ENCODE data around the gene TBC1D20. TPM values are rescaled to one million over a fixed set of nuclear protein-coding genes. Genes with fewer than 3 reads are reported as not detected.

The TBC1D20 gene
- total and polyA plus RNA-seq, 2 donors = 14.4 to 16.2 TPM

GRCh38 chr20:407953-408842 is 54.1 kb downstream of the TBC1D20 start, which contains the start of gene RBCK1:
TSS of gene RBCK1 (plus strand) at chr20:408299. CDS start at chr20:408758, 459 bp downstream.
- H3K4me1 ChIP-seq (ENCODE audit: control insufficient read depth in 2 of 2, insufficient read depth in 2 of 2, low read length in 2 of 2) = peaks cover 25 to 28% of the 10 kb centered on the region in 2 donors
- DNase-seq (ENCODE audit: low read depth in 6 of 9, low spot score in 9 of 9) = peak in 8 of 9 donors; percentile 71 to 95 (median 85)
- H3K27me3 ChIP-seq (ENCODE audit: control insufficient read depth in 2 of 2, insufficient read depth in 1 of 2, low read length in 1 of 2) = no peaks in the 10 kb centered on the region
- H3K4me3 ChIP-seq (ENCODE audit: low read length in 2 of 2) = peak within 1 kb of the TSS; percentile 98
- peak within 1 kb of the TSS; percentile 92 to 98 for H3K27ac ChIP-seq (ENCODE audit: low read depth in 1 of 2, low read length in 1 of 2)
- under 1% methylated on average over 77 of the region's 87 CpGs for WGBS
- H3K36me3 ChIP-seq (ENCODE audit: control insufficient read depth in 2 of 2, insufficient read depth in 2 of 2, low read length in 1 of 2) = peaks cover 12 to 19% of the 10 kb centered on the region in 2 donors
- H3K9me3 ChIP-seq (ENCODE audit: control insufficient read depth in 2 of 2, insufficient read depth in 1 of 2, low read length in 1 of 2) = peaks cover 1 to 5% of the 10 kb centered on the region in 2 donors

- Histone ChIP-seq H3K27me3 (ENCODE audit: control insufficient read depth in 2 of 2, insufficient read depth in 1 of 2, low read length in 1 of 2) (no peaks in the 10 kb centered on the region), H3K4me3 (ENCODE audit: low read length in 2 of 2) (peak overlapping the region; percentile 54 to 98), H3K9me3 (ENCODE audit: control insufficient read depth in 2 of 2, insufficient read depth in 1 of 2, low read length in 1 of 2) (peaks cover 1 to 6% of the 10 kb centered on the region in 2 donors), H3K36me3 (ENCODE audit: control insufficient read depth in 2 of 2, insufficient read depth in 2 of 2, low read length in 1 of 2) (peaks cover 12 to 19% of the 10 kb centered on the region in 2 donors), H3K27ac (ENCODE audit: low read depth in 1 of 2, low read length in 1 of 2) (peak overlapping the region; percentile 55 to 77), H3K4me1 (ENCODE audit: control insufficient read depth in 2 of 2, insufficient read depth in 2 of 2, low read length in 2 of 2) (peaks cover 32 to 35% of the 10 kb centered on the region in 2 donors)
- peak in 5 of 9 donors; percentile 48 to 69 (median 59) for DNase-seq (ENCODE audit: low read depth in 6 of 9, low spot score in 9 of 9)
- 11% methylated on average over 45 of the region's 45 CpGs for WGBS
Measured at GRCh38 chr20:407133-407952, 55.0 kb downstream of the TBC1D20 start.

GRCh38 chr20:406200-407132 is 55.9 kb downstream of the TBC1D20 start:
- H3K4me3 ChIP-seq (ENCODE audit: low read length in 2 of 2) = no peak overlapping the region
- H3K27me3 ChIP-seq (ENCODE audit: control insufficient read depth in 2 of 2, insufficient read depth in 1 of 2, low read length in 1 of 2) = no peaks in the 10 kb centered on the region
- WGBS = 93% methylated on average over 9 of the region's 9 CpGs
- H3K9me3 ChIP-seq (ENCODE audit: control insufficient read depth in 2 of 2, insufficient read depth in 1 of 2, low read length in 1 of 2) = peaks cover 0 to 6% of the 10 kb centered on the region in 2 donors
- no peak for DNase-seq (ENCODE audit: low read depth in 6 of 9, low spot score in 9 of 9)
- H3K27ac ChIP-seq (ENCODE audit: low read depth in 1 of 2, low read length in 1 of 2) = no peak overlapping the region
- peaks cover 39 to 44% of the 10 kb centered on the region in 2 donors for H3K4me1 ChIP-seq (ENCODE audit: control insufficient read depth in 2 of 2, insufficient read depth in 2 of 2, low read length in 2 of 2)
- peaks cover 8 to 13% of the 10 kb centered on the region in 2 donors for H3K36me3 ChIP-seq (ENCODE audit: control insufficient read depth in 2 of 2, insufficient read depth in 2 of 2, low read length in 1 of 2)

GRCh38 chr20:404088-404487 is 58.2 kb downstream of the TBC1D20 start:
- no peak overlapping the region for H3K4me3 ChIP-seq (ENCODE audit: low read length in 2 of 2)
- WGBS = 88% methylated on average over 4 of the region's 4 CpGs
- H3K9me3 ChIP-seq (ENCODE audit: control insufficient read depth in 2 of 2, insufficient read depth in 1 of 2, low read length in 1 of 2) = peaks cover 0 to 6% of the 10 kb centered on the region in 2 donors
- DNase-seq (ENCODE audit: low read depth in 6 of 9, low spot score in 9 of 9) = no peak
- peaks cover 35 to 49% of the 10 kb centered on the region in 2 donors for H3K4me1 ChIP-seq (ENCODE audit: control insufficient read depth in 2 of 2, insufficient read depth in 2 of 2, low read length in 2 of 2)
- peak overlapping the region in 1 of 2 donors; percentile 20 for H3K27ac ChIP-seq (ENCODE audit: low read depth in 1 of 2, low read length in 1 of 2)
- H3K36me3 ChIP-seq (ENCODE audit: control insufficient read depth in 2 of 2, insufficient read depth in 2 of 2, low read length in 1 of 2) = no peaks in the 10 kb centered on the region
- no peaks in the 10 kb centered on the region for H3K27me3 ChIP-seq (ENCODE audit: control insufficient read depth in 2 of 2, insufficient read depth in 1 of 2, low read length in 1 of 2)

GRCh38 chr20:403582-403957 is 58.8 kb downstream of the TBC1D20 start:
- over 99% methylated on average over 3 of the region's 3 CpGs for WGBS
- Histone ChIP-seq H3K9me3 (ENCODE audit: control insufficient read depth in 2 of 2, insufficient read depth in 1 of 2, low read length in 1 of 2) (peaks cover 0 to 6% of the 10 kb centered on the region in 2 donors), H3K27me3 (ENCODE audit: control insufficient read depth in 2 of 2, insufficient read depth in 1 of 2, low read length in 1 of 2) (no peaks in the 10 kb centered on the region), H3K36me3 (ENCODE audit: control insufficient read depth in 2 of 2, insufficient read depth in 2 of 2, low read length in 1 of 2) (no peaks in the 10 kb centered on the region), H3K4me3 (ENCODE audit: low read length in 2 of 2) (no peak overlapping the region), H3K4me1 (ENCODE audit: control insufficient read depth in 2 of 2, insufficient read depth in 2 of 2, low read length in 2 of 2) (peaks cover 31 to 45% of the 10 kb centered on the region in 2 donors), H3K27ac (ENCODE audit: low read depth in 1 of 2, low read length in 1 of 2) (peak overlapping the region in 1 of 2 donors; percentile 75)
- DNase-seq (ENCODE audit: low read depth in 6 of 9, low spot score in 9 of 9) = no peak

GRCh38 chr20:402898-403581 is 59.3 kb downstream of the TBC1D20 start:
- peaks cover 31 to 45% of the 10 kb centered on the region in 2 donors for H3K4me1 ChIP-seq (ENCODE audit: control insufficient read depth in 2 of 2, insufficient read depth in 2 of 2, low read length in 2 of 2)
- no peak for DNase-seq (ENCODE audit: low read depth in 6 of 9, low spot score in 9 of 9)
- WGBS = 66% methylated on average over 6 of the region's 6 CpGs
- H3K9me3 ChIP-seq (ENCODE audit: control insufficient read depth in 2 of 2, insufficient read depth in 1 of 2, low read length in 1 of 2) = peaks cover 0 to 6% of the 10 kb centered on the region in 2 donors
- H3K27ac ChIP-seq (ENCODE audit: low read depth in 1 of 2, low read length in 1 of 2) = peak overlapping the region; percentile 77 to 84
- H3K27me3 ChIP-seq (ENCODE audit: control insufficient read depth in 2 of 2, insufficient read depth in 1 of 2, low read length in 1 of 2) = no peaks in the 10 kb centered on the region
- no peak overlapping the region for H3K4me3 ChIP-seq (ENCODE audit: low read length in 2 of 2)
- H3K36me3 ChIP-seq (ENCODE audit: control insufficient read depth in 2 of 2, insufficient read depth in 2 of 2, low read length in 1 of 2) = no peaks in the 10 kb centered on the region

GRCh38 chr20:402496-402885 is 59.8 kb downstream of the TBC1D20 start:
- peak overlapping the region; percentile 77 to 84 for H3K27ac ChIP-seq (ENCODE audit: low read depth in 1 of 2, low read length in 1 of 2)
- 8% methylated on average over 2 of the region's 2 CpGs for WGBS
- no peak overlapping the region for H3K4me3 ChIP-seq (ENCODE audit: low read length in 2 of 2)
- H3K9me3 ChIP-seq (ENCODE audit: control insufficient read depth in 2 of 2, insufficient read depth in 1 of 2, low read length in 1 of 2) = peaks cover 0 to 6% of the 10 kb centered on the region in 2 donors
- no peaks in the 10 kb centered on the region for H3K27me3 ChIP-seq (ENCODE audit: control insufficient read depth in 2 of 2, insufficient read depth in 1 of 2, low read length in 1 of 2)
- peaks cover 3 to 4% of the 10 kb centered on the region in 2 donors for H3K36me3 ChIP-seq (ENCODE audit: control insufficient read depth in 2 of 2, insufficient read depth in 2 of 2, low read length in 1 of 2)
- peak in 2 of 9 donors; percentile 34 to 56 for DNase-seq (ENCODE audit: low read depth in 6 of 9, low spot score in 9 of 9)
- peaks cover 30 to 44% of the 10 kb centered on the region in 2 donors for H3K4me1 ChIP-seq (ENCODE audit: control insufficient read depth in 2 of 2, insufficient read depth in 2 of 2, low read length in 2 of 2)
